T-helper 2 cell treated with Interferon-gamma antibody and Interleukin-4, amounts not matched to agents 5 μg/mL and 100 μg/mL, for 36 hours (primary cell): ENCODE results near the gene PPL.
"Not testable (repeated sequence)": the region's sequence is repeated elsewhere in the genome, so short reads cannot be mapped to it uniquely, and the experiment has no call there.

Source experiments
- DNase-seq: peaks from one replicate; pipeline ENCODE4 v3.0.0; 2021; ENCODE audit warnings: low spot score
- H3K27ac Mint-ChIP-seq: one replicate; pipeline ENCODE4 v1.8.0; 2021; ENCODE audit warnings: mild to moderate bottlenecking, mixed read lengths
- H3K27me3 Mint-ChIP-seq: one replicate; pipeline ENCODE4 v1.8.0; 2021; ENCODE audit warnings: low read depth, mixed read lengths
- H3K36me3 Mint-ChIP-seq: one replicate; pipeline ENCODE4 v1.8.0; 2021; ENCODE audit warnings: low read depth, mixed read lengths
- H3K4me1 Mint-ChIP-seq: one replicate; pipeline ENCODE4 v1.8.0; 2021; ENCODE audit warnings: low read depth, mixed read lengths
- H3K4me3 Mint-ChIP-seq: one replicate; pipeline ENCODE4 v1.8.0; 2022; ENCODE audit warnings: mild to moderate bottlenecking, moderate library complexity, mixed read lengths
- H3K9me3 Mint-ChIP-seq: one replicate; pipeline ENCODE4 v1.8.0; 2021; ENCODE audit warnings: mixed read lengths

PPL gene

DNA sequence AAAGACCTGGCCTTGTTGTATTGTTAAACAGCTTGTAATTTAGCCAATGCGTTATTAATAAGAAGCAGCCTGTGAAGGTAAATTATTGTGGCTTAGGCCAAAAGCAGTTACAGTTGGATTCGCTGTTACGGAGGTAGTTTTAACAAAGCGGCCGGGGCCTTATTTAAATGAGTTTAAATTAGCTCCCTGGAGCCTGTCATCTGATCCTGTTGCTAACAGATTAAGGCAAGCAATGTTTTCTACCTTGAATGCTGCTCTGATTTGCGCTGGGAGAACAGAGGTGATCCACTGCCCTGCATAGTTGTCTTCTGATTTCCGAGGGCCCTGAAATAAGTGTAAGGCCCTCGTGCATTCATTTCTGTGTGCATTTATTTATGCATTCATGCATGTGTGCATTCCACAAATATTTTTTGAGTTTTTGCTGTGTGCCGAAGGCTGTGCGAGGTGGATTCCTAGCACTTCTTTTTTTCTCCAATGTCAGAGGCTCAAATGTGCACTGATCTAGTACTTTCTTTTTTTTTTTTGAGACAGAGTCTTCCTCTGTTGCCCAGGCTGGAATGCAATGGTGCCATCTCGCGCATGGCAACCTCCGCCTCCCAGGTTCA lies 32.0 kb upstream of the PPL start:
- Mint-ChIP-seq H3K27me3 (no peaks in the 10 kb centered on the region), H3K36me3 (no peaks in the 10 kb centered on the region), H3K27ac (no peak overlapping the region), H3K4me3 (no peak overlapping the region), H3K4me1 (no peaks in the 10 kb centered on the region), H3K9me3 (peaks cover 7% of the 10 kb centered on the region)
- no peak for DNase-seq

DNA sequence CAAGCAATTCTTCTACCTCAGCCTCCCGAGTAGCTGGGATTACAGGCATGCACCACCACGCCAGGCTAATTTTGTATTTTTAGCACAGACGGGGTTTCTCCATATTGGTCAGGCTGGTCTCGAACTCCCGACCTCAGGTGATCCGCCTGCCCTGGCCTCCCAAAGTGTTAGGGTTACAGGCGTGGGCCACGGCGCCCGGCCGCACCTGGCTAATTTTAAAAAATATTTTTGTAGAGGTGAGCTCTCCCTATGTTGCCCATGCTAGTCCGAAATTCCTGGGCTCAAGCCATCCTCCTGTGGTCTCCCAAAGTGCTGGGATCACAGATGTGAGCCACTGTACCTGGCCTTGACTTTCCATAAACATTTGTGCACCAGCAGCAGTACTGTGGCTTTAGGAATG lies 31.3 kb upstream of the PPL start:
- not testable (repeated sequence) for H3K36me3 Mint-ChIP-seq, H3K27ac Mint-ChIP-seq, DNase-seq, H3K27me3 Mint-ChIP-seq, H3K9me3 Mint-ChIP-seq, H3K4me1 Mint-ChIP-seq, H3K4me3 Mint-ChIP-seq

DNA sequence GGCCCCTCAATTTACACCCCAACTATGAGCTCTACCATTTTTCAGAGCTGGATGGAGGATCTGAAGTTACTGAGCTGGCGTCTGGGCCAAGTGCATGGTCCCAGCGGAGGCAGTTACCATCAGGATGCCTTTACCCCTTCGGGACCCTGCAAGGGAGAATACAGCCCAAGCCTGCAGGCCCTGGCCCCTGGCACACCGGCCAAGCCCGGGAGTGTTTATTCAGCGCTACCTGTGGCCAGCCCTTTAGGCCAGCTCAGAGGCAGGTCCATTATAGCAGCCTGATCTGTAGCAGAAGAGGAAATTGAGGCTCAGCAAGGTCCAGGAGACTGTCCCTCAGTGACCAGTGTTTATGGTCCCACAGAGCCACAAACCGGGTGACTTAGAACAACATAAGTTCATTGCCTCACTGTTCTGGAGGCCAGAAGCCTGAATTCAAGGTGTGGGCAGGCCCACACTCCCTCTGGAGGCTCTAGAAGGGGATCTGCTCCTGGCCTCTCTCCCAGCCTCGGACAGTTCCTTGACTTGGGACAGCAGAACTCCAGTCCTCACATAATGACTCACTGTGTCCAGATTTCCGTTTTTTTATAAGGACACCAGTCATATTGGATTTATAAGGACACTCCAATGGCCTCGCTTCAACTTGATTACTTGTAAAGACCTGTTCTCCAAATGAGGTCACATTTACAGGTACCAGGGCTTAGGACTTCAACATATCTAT lies 29.9 kb upstream of the PPL start:
- Mint-ChIP-seq H3K27me3 (no peaks in the 10 kb centered on the region), H3K4me1 (no peaks in the 10 kb centered on the region), H3K36me3 (no peaks in the 10 kb centered on the region), H3K9me3 (no peaks in the 10 kb centered on the region), H3K4me3 (no peak overlapping the region), H3K27ac (no peak overlapping the region)
- DNase-seq: no peak

DNA sequence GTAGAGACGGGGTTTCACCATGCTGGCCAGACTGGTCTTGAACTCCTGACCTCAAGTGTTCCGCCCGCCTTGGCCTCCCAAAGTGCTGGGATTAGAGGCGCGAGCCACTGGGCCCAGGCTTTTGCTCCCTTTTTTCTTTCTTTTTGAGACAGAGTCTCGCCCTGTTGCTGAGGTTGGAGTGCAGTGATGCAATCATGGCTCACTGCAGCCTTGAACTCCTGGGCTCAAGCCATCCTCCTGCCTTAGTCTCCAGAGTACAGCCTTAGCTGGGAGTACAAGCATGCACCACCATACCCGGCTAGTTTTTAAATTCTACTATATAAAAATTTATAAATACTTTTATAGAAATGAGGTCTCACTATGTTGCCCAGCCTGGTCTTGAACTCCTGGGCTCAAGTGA lies 26.6 kb upstream of the PPL start:
- not testable (repeated sequence) for H3K27ac Mint-ChIP-seq, H3K4me1 Mint-ChIP-seq, DNase-seq, H3K9me3 Mint-ChIP-seq, H3K4me3 Mint-ChIP-seq, H3K27me3 Mint-ChIP-seq, H3K36me3 Mint-ChIP-seq

DNA sequence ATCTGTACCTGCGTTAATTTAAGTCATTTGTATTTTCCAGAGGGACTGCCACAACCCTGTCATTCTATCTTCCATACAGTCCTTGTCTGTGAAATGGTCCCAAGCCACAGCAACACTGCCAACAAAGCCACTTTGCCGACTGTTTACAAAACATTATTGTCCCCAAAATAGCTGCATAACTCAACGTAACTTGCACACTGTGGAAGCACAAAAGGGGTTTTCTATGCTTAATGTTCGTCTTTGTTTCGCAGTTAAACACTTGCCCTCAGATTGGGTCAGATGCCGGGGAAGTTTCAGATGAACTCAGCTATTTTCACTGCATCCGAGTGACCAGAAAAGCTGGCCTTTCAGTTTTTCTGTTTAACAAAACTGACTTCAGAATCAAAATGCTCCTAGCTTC lies 25.8 kb upstream of the PPL start:
- no peak for DNase-seq
- H3K4me3 Mint-ChIP-seq: no peak overlapping the region
- no peaks in the 10 kb centered on the region for H3K4me1 Mint-ChIP-seq
- H3K9me3 Mint-ChIP-seq: no peaks in the 10 kb centered on the region
- no peak overlapping the region for H3K27ac Mint-ChIP-seq
- H3K27me3 Mint-ChIP-seq: peaks cover 9% of the 10 kb centered on the region
- H3K36me3 Mint-ChIP-seq: no peaks in the 10 kb centered on the region

DNA sequence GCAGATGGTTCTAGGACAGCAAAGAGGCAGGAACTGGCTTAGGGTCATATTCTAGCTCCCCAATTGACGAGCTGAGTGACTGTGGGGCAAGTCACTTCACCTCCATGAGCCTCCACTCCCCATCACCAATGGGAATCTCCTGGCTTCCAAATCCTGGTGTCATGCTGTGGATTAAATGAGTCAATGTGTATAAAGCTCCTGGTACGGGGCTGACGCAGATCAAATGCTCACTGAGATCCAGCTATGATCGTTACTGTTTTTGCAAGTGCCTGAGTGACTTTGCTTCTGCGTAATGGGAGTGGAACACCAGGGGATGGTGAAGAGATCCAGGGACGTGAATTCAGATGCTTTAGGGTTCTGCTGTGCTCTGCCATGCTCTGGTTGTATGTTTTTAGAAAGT lies 23.6 kb upstream of the PPL start:
- H3K27ac Mint-ChIP-seq: no peak overlapping the region
- H3K4me3 Mint-ChIP-seq: no peak overlapping the region
- no peak for DNase-seq
- H3K36me3 Mint-ChIP-seq: no peaks in the 10 kb centered on the region
- H3K9me3 Mint-ChIP-seq: no peaks in the 10 kb centered on the region
- peaks cover 5% of the 10 kb centered on the region for H3K4me1 Mint-ChIP-seq
- peaks cover 19% of the 10 kb centered on the region for H3K27me3 Mint-ChIP-seq

DNA sequence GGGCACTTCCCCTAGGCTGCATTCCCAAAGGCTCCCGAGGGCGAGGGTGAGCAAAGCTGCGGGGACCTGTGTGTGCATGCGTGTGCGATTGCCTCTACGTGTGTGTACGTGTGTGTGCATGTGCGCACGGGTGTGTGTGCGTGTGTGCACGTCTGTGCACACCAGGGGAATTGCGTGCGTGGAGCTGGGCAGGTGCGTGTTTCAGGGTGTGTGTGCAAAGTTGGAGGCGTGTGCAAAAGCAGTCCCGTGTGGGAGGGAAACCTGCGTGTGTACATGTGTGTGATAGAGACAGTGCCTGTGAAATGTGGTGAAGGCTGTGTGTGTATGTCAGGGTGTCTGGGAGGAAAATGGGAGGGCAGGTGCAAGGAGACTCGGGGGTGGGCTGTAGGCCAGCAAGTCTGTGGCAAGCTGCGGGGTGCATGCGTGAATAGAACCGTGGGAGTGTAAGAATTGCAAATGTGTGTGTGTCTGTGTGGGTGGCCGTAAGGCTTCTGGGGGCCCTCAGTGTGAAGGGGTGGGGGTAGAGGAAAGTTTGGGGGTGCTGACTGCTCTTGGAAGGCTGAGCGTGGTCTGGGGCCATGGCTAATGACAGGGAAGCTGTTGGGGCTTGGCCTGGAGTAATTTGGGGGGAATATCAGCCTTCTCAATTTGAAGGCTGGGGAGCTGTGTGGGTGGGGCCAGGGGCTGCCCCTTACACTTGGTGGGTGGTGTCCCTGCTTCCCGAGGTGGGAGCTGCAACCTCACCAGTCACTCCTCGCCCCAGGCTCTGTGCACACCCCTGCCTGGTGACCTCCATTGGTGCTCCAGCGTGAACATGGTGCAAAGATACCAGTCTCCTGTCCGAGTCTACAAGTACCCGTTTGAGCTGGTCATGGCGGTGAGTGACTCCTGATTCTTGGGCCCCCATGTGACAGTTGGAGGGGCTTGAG lies 21.8 kb upstream of the PPL start:
- peaks cover 5% of the 10 kb centered on the region for H3K4me1 Mint-ChIP-seq
- no peak for DNase-seq
- peaks cover 19% of the 10 kb centered on the region for H3K27me3 Mint-ChIP-seq
- no peak overlapping the region for H3K27ac Mint-ChIP-seq
- H3K9me3 Mint-ChIP-seq: no peaks in the 10 kb centered on the region
- H3K36me3 Mint-ChIP-seq: no peaks in the 10 kb centered on the region
- H3K4me3 Mint-ChIP-seq: peak overlapping the region; percentile 15

DNA sequence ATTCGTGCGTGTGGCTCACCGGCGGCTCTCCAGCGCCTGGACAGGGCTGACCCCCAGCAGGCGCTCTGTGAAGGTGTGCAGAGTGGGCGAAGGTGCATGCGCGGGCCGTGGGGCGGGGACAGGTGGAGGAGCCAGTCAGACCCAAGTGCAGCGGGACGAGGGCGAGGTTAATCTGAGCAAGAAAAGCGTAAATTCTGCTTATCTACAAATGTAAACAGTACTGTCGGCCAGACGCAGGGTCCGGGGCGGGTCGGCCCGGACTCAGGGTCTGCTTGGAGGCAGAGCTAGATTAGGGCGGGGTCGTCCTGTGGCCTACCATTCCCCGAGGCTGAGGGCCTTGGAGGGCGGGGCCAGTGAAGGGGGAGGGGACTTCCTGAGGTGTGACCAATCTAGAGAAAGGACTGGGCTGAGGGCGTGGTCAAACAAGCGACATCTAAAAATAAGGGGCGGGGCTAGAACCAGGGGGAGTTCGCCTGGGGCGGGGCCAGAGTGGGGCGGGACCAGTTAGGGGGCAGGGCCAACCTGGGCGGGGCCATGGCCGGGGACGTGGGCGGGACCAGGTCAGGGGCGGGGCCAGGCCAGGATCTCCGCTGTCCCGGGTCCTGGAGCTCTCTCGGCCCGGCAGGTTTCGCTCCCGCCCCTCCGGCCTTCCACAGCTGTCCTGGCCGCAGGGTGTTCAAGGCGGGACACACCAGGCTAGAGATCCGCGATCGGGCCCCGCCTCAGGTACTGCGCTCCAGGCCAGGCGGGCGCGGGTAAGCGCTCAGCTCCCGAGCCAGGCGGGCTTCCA lies 21.0 kb upstream of the PPL start, which contains the start of gene SEC14L5:
Gene SEC14L5 (plus strand): TSS at position 611 of the 790 bp plus-strand sequence. CDS start 994 bp downstream, outside the sequence.
- Mint-ChIP-seq H3K27me3 (peaks cover 19% of the 10 kb centered on the region), H3K4me1 (peaks cover 5% of the 10 kb centered on the region), H3K27ac (peak within 1 kb of the TSS; percentile 24), H3K36me3 (no peaks in the 10 kb centered on the region), H3K4me3 (peak within 1 kb of the TSS; percentile 90), H3K9me3 (no peaks in the 10 kb centered on the region)
- DNase-seq: peak; percentile 87

DNA sequence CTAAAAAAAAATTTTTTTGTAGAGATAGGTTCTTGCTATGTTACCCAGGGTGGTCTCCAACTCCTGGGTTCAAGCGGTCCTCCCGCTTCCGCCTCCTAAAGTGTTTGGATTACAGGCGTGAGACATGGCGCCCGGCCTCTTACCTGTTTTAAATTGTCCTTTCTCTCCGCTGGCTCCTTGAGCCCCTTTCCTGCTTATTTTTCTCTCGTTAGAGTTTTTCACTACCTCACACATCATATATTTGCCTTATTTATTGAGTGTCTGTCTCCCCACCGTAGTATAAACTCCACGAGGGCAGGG lies 20.4 kb upstream of the PPL start:
- peaks cover 19% of the 10 kb centered on the region for H3K27me3 Mint-ChIP-seq
- peak overlapping the region; percentile 90 for H3K4me3 Mint-ChIP-seq
- peak overlapping the region; percentile 24 for H3K27ac Mint-ChIP-seq
- H3K36me3 Mint-ChIP-seq: no peaks in the 10 kb centered on the region
- DNase-seq: no peak
- H3K9me3 Mint-ChIP-seq: no peaks in the 10 kb centered on the region
- H3K4me1 Mint-ChIP-seq: peaks cover 5% of the 10 kb centered on the region

DNA sequence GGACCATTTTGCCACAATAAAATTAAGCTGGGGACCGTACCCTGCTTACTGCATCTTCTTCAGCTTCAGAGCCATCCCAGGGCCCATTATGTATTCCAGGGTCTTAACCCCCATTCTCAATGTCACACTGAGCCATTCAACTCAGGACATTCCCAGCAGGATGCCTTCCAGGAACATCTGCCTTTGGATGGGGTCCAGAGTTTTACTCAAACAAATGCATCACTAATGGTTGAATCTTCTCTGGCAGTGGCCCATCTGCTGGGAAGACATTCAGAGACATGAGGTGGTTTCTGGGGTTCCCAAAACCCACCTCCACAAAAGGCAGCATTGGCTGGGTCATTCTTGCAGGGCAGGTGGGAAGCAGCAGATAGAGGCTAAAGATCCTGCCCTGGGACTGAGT lies 17.8 kb upstream of the PPL start:
- Mint-ChIP-seq H3K36me3 (no peaks in the 10 kb centered on the region), H3K9me3 (no peaks in the 10 kb centered on the region), H3K27me3 (peaks cover 19% of the 10 kb centered on the region), H3K27ac (no peak overlapping the region), H3K4me3 (no peak overlapping the region), H3K4me1 (peaks cover 5% of the 10 kb centered on the region)
- no peak for DNase-seq

DNA sequence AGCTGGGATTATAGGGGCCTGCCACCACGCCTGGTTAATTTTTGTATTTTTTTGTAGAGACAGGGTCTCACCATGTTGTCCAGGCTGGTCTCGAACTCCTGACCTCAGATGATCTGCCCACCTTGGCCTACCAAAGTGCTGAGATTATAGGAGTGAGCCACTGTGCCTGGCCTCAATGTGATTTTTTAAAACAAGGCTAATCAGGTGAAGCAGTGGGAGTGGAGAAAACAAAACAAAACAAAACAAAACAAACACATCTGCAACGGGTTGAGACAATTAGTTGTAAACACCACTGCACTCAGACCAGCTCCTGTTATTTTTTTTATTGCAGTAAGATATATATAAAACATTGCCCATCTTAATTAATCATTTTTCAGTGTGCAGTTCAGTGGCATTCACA lies 14.6 kb upstream of the PPL start:
- not testable (repeated sequence) for DNase-seq

DNA sequence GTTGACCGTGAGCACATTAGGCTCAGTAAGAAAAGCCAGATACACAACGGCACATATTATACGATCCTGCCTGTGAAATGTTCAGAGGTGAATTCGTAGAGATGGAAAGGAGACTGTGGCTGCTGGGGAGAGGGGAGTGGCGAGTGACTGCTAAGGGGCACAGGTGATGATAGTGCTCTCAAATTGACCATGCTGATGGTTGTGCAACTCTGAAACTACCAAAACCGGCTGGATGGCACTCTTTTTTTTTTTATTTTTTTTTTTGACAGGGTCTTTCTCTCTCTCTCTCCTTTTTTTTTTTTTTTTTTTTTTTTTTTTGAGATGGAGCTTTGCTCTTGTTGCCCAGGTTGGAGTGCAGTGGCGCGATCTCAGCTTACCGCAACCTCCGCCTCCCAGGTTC lies 13.0 kb upstream of the PPL start:
- Mint-ChIP-seq H3K36me3 (no peaks in the 10 kb centered on the region), H3K4me1 (no peaks in the 10 kb centered on the region), H3K9me3 (no peaks in the 10 kb centered on the region), H3K4me3 (no peak overlapping the region), H3K27me3 (peaks cover 3% of the 10 kb centered on the region), H3K27ac (no peak overlapping the region)
- DNase-seq: no peak

More for the DNA sequence above, 14.6 kb upstream of the PPL start:
- H3K27me3 Mint-ChIP-seq, H3K9me3 Mint-ChIP-seq, H3K4me1 Mint-ChIP-seq, H3K36me3 Mint-ChIP-seq, H3K4me3 Mint-ChIP-seq, H3K27ac Mint-ChIP-seq: not testable (repeated sequence)

DNA sequence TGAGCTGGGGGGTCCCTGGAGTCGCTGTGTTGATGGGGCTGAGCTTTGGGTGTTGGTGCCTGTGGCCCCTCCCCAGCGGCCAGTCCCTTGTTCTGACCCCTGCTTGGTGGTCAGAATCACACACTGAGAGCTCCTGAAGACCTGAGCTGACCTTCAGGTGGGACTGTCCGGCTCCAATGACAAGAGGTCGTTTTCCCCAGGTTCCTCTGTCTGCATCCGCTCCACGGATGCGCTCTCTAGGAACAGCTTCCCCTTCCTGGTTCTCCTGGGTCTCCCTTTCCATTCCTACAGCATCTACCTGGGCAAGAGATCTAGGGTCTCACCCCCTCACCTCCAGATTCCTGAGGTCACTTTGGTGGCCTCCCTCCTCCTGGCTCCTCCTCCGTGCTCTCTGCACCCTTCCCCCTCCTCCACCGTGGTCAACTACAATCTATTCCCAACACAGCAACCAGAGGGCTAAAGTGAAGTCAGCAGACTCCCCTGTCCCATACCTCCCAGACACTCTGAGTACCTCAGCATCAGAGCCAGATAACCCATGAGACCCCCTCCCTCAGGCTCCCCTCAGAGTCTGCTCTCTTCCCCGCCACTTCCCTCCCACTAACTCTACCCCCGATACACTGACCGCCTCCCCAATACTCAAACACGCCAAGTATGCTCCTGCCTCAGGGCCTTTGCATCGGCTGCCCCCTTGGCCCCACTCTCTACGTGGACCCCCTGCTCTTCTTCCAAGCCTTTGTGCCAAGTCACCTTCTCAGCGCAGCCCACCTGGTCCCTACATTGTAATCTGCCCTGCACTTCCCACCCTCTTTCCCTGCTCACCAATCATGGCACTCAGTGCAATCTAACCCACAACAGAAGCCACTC lies 12.2 kb upstream of the PPL start:
- H3K4me3 Mint-ChIP-seq: no peak overlapping the region
- H3K27ac Mint-ChIP-seq: no peak overlapping the region
- no peak for DNase-seq
- peaks cover 3% of the 10 kb centered on the region for H3K27me3 Mint-ChIP-seq
- H3K4me1 Mint-ChIP-seq: no peaks in the 10 kb centered on the region
- H3K36me3 Mint-ChIP-seq: no peaks in the 10 kb centered on the region
- H3K9me3 Mint-ChIP-seq: no peaks in the 10 kb centered on the region
